Heart right ventricle (tissue), 16 donors: ENCODE data around the gene GRWD1. TPM values are rescaled to one million over a fixed set of nuclear protein-coding genes. Genes with fewer than 3 reads are reported as not detected.
A peak's percentile ranks its signal among the peaks of the same experiment; 100 is the strongest.

ENCODE experiments used
- ATAC-seq, 8 donors: fragments of 200-7000 bp; cut with Tn5 transposase; one replicate each; pipeline ENCODE4 v1.9.1; 2020; ENCODE audit warnings: mild to moderate bottlenecking in 8 of 8, moderate library complexity in 8 of 8, moderate number of reproducible peaks in 1 of 8
- DNase-seq, 2 donors: peaks; one replicate each; pipeline ENCODE4 v3.0.0-alpha.2; 2020
- H3K27ac ChIP-seq, 10 donors: fragments of 200-600 bp; sonication (generic) in 2 of 10; one replicate each; pipeline versions ENCODE4 v1.5.0 to v1.8.0; 2020 to 2022; ENCODE audit warnings: mild to moderate bottlenecking in 3 of 10
- H3K27me3 ChIP-seq, 7 donors: fragments of 200-600 bp; one replicate each; pipeline ENCODE4 v1.8.0; 2021 to 2022; ENCODE audit warnings: mild to moderate bottlenecking in 2 of 7
- H3K36me3 ChIP-seq, 9 donors: fragments of 200-600 bp; sonication (generic) in 1 of 9; one replicate each; pipeline versions ENCODE4 v1.5.0 to v1.8.0; 2020 to 2022; ENCODE audit warnings: mild to moderate bottlenecking in 2 of 9
- H3K4me1 ChIP-seq, 9 donors: fragments of 200-600 bp; sonication (generic) in 1 of 9; one replicate each; pipeline versions ENCODE4 v1.5.0 to v1.8.0; 2020 to 2022; ENCODE audit warnings: mild to moderate bottlenecking in 4 of 9
- H3K4me3 ChIP-seq, 10 donors: fragments of 200-600 bp; sonication (generic) in 2 of 10; one replicate each; pipeline versions ENCODE4 v1.5.0 to v1.8.0; 2020 to 2022; ENCODE audit warnings: mild to moderate bottlenecking in 7 of 10, moderate library complexity in 2 of 10
- H3K9me3 ChIP-seq, 11 donors: fragments of 200-600 bp in 10 of 11; sonication (generic) in 2 of 11; one replicate each; pipeline versions ENCODE4 v1.5.0 to v1.8.0; 2013 to 2022; ENCODE audit warnings: mild to moderate bottlenecking in 2 of 11, control low read depth in 1 of 11, moderate library complexity in 1 of 11
- CTCF ChIP-seq, 9 donors: fragments of 200-600 bp; sonication (generic) in 2 of 9; IDR thresholded peaks; one replicate each; pipeline versions ENCODE4 v1.5.0 to v1.8.0; 2021 to 2022; ENCODE audit warnings: antibody characterized with exemption in 9 of 9, mild to moderate bottlenecking in 5 of 9, moderate library complexity in 1 of 9
- WGBS, 2 donors: extraction: QIAGEN DNeasy Blood & Tissue Kit; methylation state at CpG; one replicate each; pipeline ENCODE4 v1.1.7; 2013; ENCODE audit warnings: inconsistent platforms in 1 of 2; 5-methylcytosine and 5-hydroxymethylcytosine counted together
- intact Hi-C, 10 donors: fragments of 100-400 bp; cut with DNase I; formaldehyde crosslinking; loops; one replicate each; pipeline versions ENCODE4 v1.11.1 to v1.14.2; 2022
- long read RNA-seq, 3 donors: library from polyadenylated mRNA; unstranded; transcript quantifications; one replicate each; pipeline ENCODE4 v2.0.0, GENCODE V29; 2020 to 2021
- polyA plus RNA-seq, 2 donors: library from polyadenylated mRNA; stranded (reverse); fragments of 200-250 nt; gene quantifications; one replicate each; pipeline ENCODE4 v1.2.3, GENCODE V29; 2013
- total RNA-seq, 10 donors: library from RNA; stranded (reverse); fragmentation: NEBNext Ultra II Directional in 3 of 10; extraction: Animal tissue kit (Norgen Biotek cat#: 25700) in 3 of 10; gene quantifications; one replicate each; pipeline versions ENCODE4 v1.2.1 to v1.2.4, GENCODE V29; 2021 to 2023
- donor health status: Arrhythmogenic right ventricular cardiomyopathy.
- donor health status: ischemic (EF 13 %, LVEDD 7.1; RV severe dilation, severe dysfunction).
- donor health status: healthy with polysubstance abuse.
- donor health status: DM: no; HTN: yes; CAD: no.
- donor health status: DM: no; HTN: no; CAD: no.
- donor health status: ischemic (EF 25% LVEDD 6.9; RV normal size, moderate dysfunction).
- donor health status: ischemic (EF 25% LVEDD 5.7; RV mildly dilated, moderate dysfunction).
- donor health status: healthy.
- donor health status: DM: yes; HTN: yes; CAD: no.
- donor health status: Ischemic cardiomyopathy.
- donor health status: ischemic (EF 35%, LVEDD 5.7; RV mildly dilated, moderate dysfunction).
- donor health status: nonischemic (EF 11% LVEDD 7.7; RV severe dilation, severe dysfunction).
- donor health status: DM: yes; HTN: yes; CAD: no.
- donor health status: PGD.
- donor health status: ischemic (EF 29% LVEDD 5.4; RV normal size, mild dysfunction).
- donor health status: nonischemic (EF 23%, LVEDD 6.1; RV moderate dilation, normal function).

Gene GRWD1
- total RNA-seq (10 to 100 TPM; 13.2 to 26.2 (median 17.0) TPM), polyA plus RNA-seq (10 to 100 TPM in 1 of 2 donors, 1 to 10 TPM in 1; 5.6 to 22.8 TPM)
- long read RNA-seq, donor 1, full-length matches to known transcripts, result 61 of 71 reads
- long read RNA-seq, donor 1, partial matches to known transcripts, result 9 of 71 reads
- long read RNA-seq, donor 1, other reads (novel, unspliced or antisense), result 1 of 71 reads
- long read RNA-seq, donor 2, full-length matches to known transcripts, result 55 of 57 reads
- long read RNA-seq, donor 2, partial matches to known transcripts, result 2 of 57 reads
- long read RNA-seq, donor 2, other reads (novel, unspliced or antisense), result 0 of 57 reads
- long read RNA-seq, donor 3, full-length matches to known transcripts, result 141 of 154 reads
- long read RNA-seq, donor 3, partial matches to known transcripts, result 10 of 154 reads
- long read RNA-seq, donor 3, other reads (novel, unspliced or antisense), result 3 of 154 reads

- H3K4me3 ChIP-seq, result peak within 1 kb of the TSS; percentile 78 to 99 (median 90)
- H3K36me3 ChIP-seq, result peaks cover 0 to 40% (median 24%) of the 10 kb centered on the region in 9 donors
- no peaks in the 10 kb centered on the region for H3K9me3 ChIP-seq
- intact Hi-C loops, result loop anchor here in 1 of 10 donors (2.0 kb wide), 1 partner anchor 55 kb away; the partner anchor contains the start of gene KDELR1
- WGBS, 2 donors, result 0% methylated on average over 61 of the region's 61 CpGs
- ATAC-seq, result peak; percentile 90 to 95 (median 94)
- TF ChIP-seq CTCF (IDR thresholded peaks at IDR 0.05), result peak in 1 of 9 donors; percentile 2
- DNase-seq, result peak; percentile 80 to 92
- H3K4me1 ChIP-seq, result peaks cover 4 to 32% (median 24%) of the 10 kb centered on the region in 9 donors
- peaks cover 0 to 34% (median 21%) of the 10 kb centered on the region in 7 donors for H3K27me3 ChIP-seq
- H3K27ac ChIP-seq, result peak within 1 kb of the TSS; percentile 79 to 94 (median 90)
These were observed at the start of gene GRWD1 for GRCh38 chr19:48445606-48446481. GRWD1 (plus strand) TSS chr19:48445983; CDS start chr19:48446006, 23 bp downstream.

GRCh38 chr19:48396016-48396823 is 49.6 kb upstream of the GRWD1 start:
- DNase-seq (no peak), ATAC-seq (no peak)
- Histone ChIP-seq H3K27ac (no peak overlapping the region), H3K36me3 (no peaks in the 10 kb centered on the region), H3K27me3 (peaks cover 25 to 70% (median 59%) of the 10 kb centered on the region in 7 donors), H3K4me1 (peaks cover 0 to 42% (median 19%) of the 10 kb centered on the region in 9 donors), H3K4me3 (no peak overlapping the region), H3K9me3 (no peaks in the 10 kb centered on the region)
- intact Hi-C loops, result no loop called here
- TF ChIP-seq CTCF (IDR thresholded peaks at IDR 0.05), result no peak
- WGBS, 2 donors, result 45 to 53% methylated on average over 24 of the region's 24 CpGs

GRCh38 chr19:48396824-48397176 is 49.0 kb upstream of the GRWD1 start:
- H3K9me3 ChIP-seq, result no peaks in the 10 kb centered on the region
- peaks cover 0 to 42% (median 18%) of the 10 kb centered on the region in 9 donors for H3K4me1 ChIP-seq
- no peak for DNase-seq
- no peaks in the 10 kb centered on the region for H3K36me3 ChIP-seq
- no peak for TF ChIP-seq CTCF (IDR thresholded peaks at IDR 0.05)
- no peak overlapping the region for H3K4me3 ChIP-seq
- peaks cover 25 to 70% (median 59%) of the 10 kb centered on the region in 7 donors for H3K27me3 ChIP-seq
- intact Hi-C loops, result no loop called here
- ATAC-seq, result no peak
- H3K27ac ChIP-seq, result no peak overlapping the region
- WGBS, 2 donors, result 46 to 66% methylated on average over 2 of the region's 2 CpGs
